Activated T-helper 2 cell treated with anti-CD3 and anti-CD28 coated beads, Interferon-gamma antibody, Interleukin-2, Interleukin-4, amounts not matched to agents 10 μg/mL and 5 μg/mL and 100 μg/mL, durations not matched to agents 14 hours and 24 hours and 36 hours (primary cell): ENCODE measurements around the gene FAM47E. TPM values are rescaled to one million over a fixed set of nuclear protein-coding genes. Genes with fewer than 3 reads are reported as not detected.
"Not testable (repeated sequence)": the region's sequence is repeated elsewhere in the genome, so short reads cannot be mapped to it uniquely, and the experiment has no call there.

Source experiments
- DNase-seq: peaks from one replicate; pipeline ENCODE4 v3.0.0; 2021; ENCODE audit warnings: low spot score
- H3K27ac Mint-ChIP-seq: one replicate; pipeline ENCODE4 v1.8.0; 2021; ENCODE audit warnings: mixed read lengths
- H3K27me3 Mint-ChIP-seq: one replicate; pipeline ENCODE4 v1.8.0; 2021; ENCODE audit warnings: low read depth, mixed read lengths
- H3K36me3 Mint-ChIP-seq: one replicate; pipeline ENCODE4 v1.8.0; 2021; ENCODE audit warnings: low read depth, mixed read lengths
- H3K4me1 Mint-ChIP-seq: one replicate; pipeline ENCODE4 v1.8.0; 2021; ENCODE audit warnings: low read depth, mixed read lengths
- H3K4me3 Mint-ChIP-seq: one replicate; pipeline ENCODE4 v1.8.0; 2021; ENCODE audit warnings: low read depth, mild to moderate bottlenecking, moderate library complexity, mixed read lengths
- H3K9me3 Mint-ChIP-seq: one replicate; pipeline ENCODE4 v1.8.0; 2021; ENCODE audit warnings: mixed read lengths
- intact Hi-C: fragments of 100-400 bp; cut with micrococcal nuclease; formaldehyde crosslinking; loops from one replicate; pipeline ENCODE4 v1.15.1; 2023
- total RNA-seq: library from RNA; stranded (reverse); gene quantifications from 2 replicates; pipeline ENCODE4 v1.2.3, GENCODE V29; 2022

FAM47E gene
- total RNA-seq, 1 donor from 2014 or later: not detected

GRCh38 chr4:76277667-76278066 is 26.1 kb downstream of the FAM47E start:
- no peaks in the 10 kb centered on the region for H3K36me3 Mint-ChIP-seq
- H3K9me3 Mint-ChIP-seq: no peaks in the 10 kb centered on the region
- no peak overlapping the region for H3K4me3 Mint-ChIP-seq
- intact Hi-C loops: loop anchor here (10.0 kb wide), 1 partner anchor 97 kb away; no protein-coding TSS in a partner anchor
- no peak overlapping the region for H3K27ac Mint-ChIP-seq
- peaks cover 33% of the 10 kb centered on the region for H3K27me3 Mint-ChIP-seq
- no peaks in the 10 kb centered on the region for H3K4me1 Mint-ChIP-seq
- no peak for DNase-seq

GRCh38 chr4:76278583-76278982 is 27.1 kb downstream of the FAM47E start:
- DNase-seq: no peak
- Mint-ChIP-seq H3K9me3 (no peaks in the 10 kb centered on the region), H3K4me3 (no peak overlapping the region), H3K4me1 (no peaks in the 10 kb centered on the region), H3K27me3 (peaks cover 25% of the 10 kb centered on the region), H3K27ac (no peak overlapping the region), H3K36me3 (no peaks in the 10 kb centered on the region)
- intact Hi-C loops: loop anchor here (10.0 kb wide), 1 partner anchor 96 kb away; no protein-coding TSS in a partner anchor

- Mint-ChIP-seq H3K4me3 (no peak overlapping the region), H3K9me3 (no peaks in the 10 kb centered on the region), H3K27ac (no peak overlapping the region), H3K36me3 (no peaks in the 10 kb centered on the region), H3K27me3 (peaks cover 20% of the 10 kb centered on the region), H3K4me1 (no peaks in the 10 kb centered on the region)
- no peak for DNase-seq
- intact Hi-C loops: loop anchor here (10.0 kb wide), 1 partner anchor 95 kb away; no protein-coding TSS in a partner anchor
Measured at GRCh38 chr4:76279462-76279861, 27.9 kb downstream of the FAM47E start.

- no peaks in the 10 kb centered on the region for H3K9me3 Mint-ChIP-seq
- no peaks in the 10 kb centered on the region for H3K4me1 Mint-ChIP-seq
- H3K27ac Mint-ChIP-seq: no peak overlapping the region
- DNase-seq: no peak
- intact Hi-C loops: no loop called here
- H3K36me3 Mint-ChIP-seq: no peaks in the 10 kb centered on the region
- peaks cover 15% of the 10 kb centered on the region for H3K27me3 Mint-ChIP-seq
- H3K4me3 Mint-ChIP-seq: no peak overlapping the region
Measured at GRCh38 chr4:76280488-76281441, 29.2 kb downstream of the FAM47E start.

- intact Hi-C loops, DNase-seq, H3K4me3 Mint-ChIP-seq, H3K36me3 Mint-ChIP-seq, H3K9me3 Mint-ChIP-seq, H3K27ac Mint-ChIP-seq, H3K4me1 Mint-ChIP-seq: not testable (repeated sequence)
- peaks cover 13% of the 10 kb centered on the region for H3K27me3 Mint-ChIP-seq
Measured at GRCh38 chr4:76281594-76281993, 30.1 kb downstream of the FAM47E start.

GRCh38 chr4:76282941-76283689 is 31.6 kb downstream of the FAM47E start:
- Mint-ChIP-seq H3K4me1 (no peaks in the 10 kb centered on the region), H3K9me3 (no peaks in the 10 kb centered on the region), H3K36me3 (no peaks in the 10 kb centered on the region), H3K27me3 (peaks cover 26% of the 10 kb centered on the region), H3K27ac (no peak overlapping the region), H3K4me3 (no peak overlapping the region)
- DNase-seq: no peak
- intact Hi-C loops: no loop called here

- H3K36me3 Mint-ChIP-seq: no peaks in the 10 kb centered on the region
- no peak overlapping the region for H3K27ac Mint-ChIP-seq
- H3K4me1 Mint-ChIP-seq: no peaks in the 10 kb centered on the region
- no peaks in the 10 kb centered on the region for H3K9me3 Mint-ChIP-seq
- peaks cover 28% of the 10 kb centered on the region for H3K27me3 Mint-ChIP-seq
- intact Hi-C loops: no loop called here
- DNase-seq: no peak
- H3K4me3 Mint-ChIP-seq: no peak overlapping the region
Measured at GRCh38 chr4:76283900-76284299, 32.4 kb downstream of the FAM47E start.

GRCh38 chr4:76287811-76288210 is 36.3 kb downstream of the FAM47E start:
- H3K4me3 Mint-ChIP-seq, DNase-seq, H3K9me3 Mint-ChIP-seq, intact Hi-C loops, H3K4me1 Mint-ChIP-seq, H3K36me3 Mint-ChIP-seq, H3K27ac Mint-ChIP-seq: not testable (repeated sequence)
- peaks cover 42% of the 10 kb centered on the region for H3K27me3 Mint-ChIP-seq

GRCh38 chr4:76292730-76293129 is 41.2 kb downstream of the FAM47E start:
- Mint-ChIP-seq H3K27me3 (peaks cover 37% of the 10 kb centered on the region), H3K4me3 (no peak overlapping the region), H3K4me1 (no peaks in the 10 kb centered on the region), H3K36me3 (no peaks in the 10 kb centered on the region), H3K27ac (no peak overlapping the region), H3K9me3 (peaks cover 19% of the 10 kb centered on the region)
- intact Hi-C loops: no loop called here
- DNase-seq: no peak

GRCh38 chr4:76293772-76294171 is 42.3 kb downstream of the FAM47E start:
- Mint-ChIP-seq H3K9me3 (peaks cover 27% of the 10 kb centered on the region), H3K36me3 (peaks cover 6% of the 10 kb centered on the region), H3K27me3 (peaks cover 31% of the 10 kb centered on the region), H3K4me1 (no peaks in the 10 kb centered on the region), H3K27ac (no peak overlapping the region), H3K4me3 (no peak overlapping the region)
- intact Hi-C loops: no loop called here
- DNase-seq: no peak

- Mint-ChIP-seq H3K4me1 (peaks cover 17% of the 10 kb centered on the region), H3K27ac (no peak overlapping the region), H3K4me3 (no peak overlapping the region), H3K9me3 (peaks cover 27% of the 10 kb centered on the region), H3K27me3 (peaks cover 24% of the 10 kb centered on the region), H3K36me3 (peaks cover 6% of the 10 kb centered on the region)
- DNase-seq: no peak
- intact Hi-C loops: no loop called here
Measured at GRCh38 chr4:76296286-76296820, 44.8 kb downstream of the FAM47E start.

GRCh38 chr4:76298227-76298626 is 46.7 kb downstream of the FAM47E start:
- H3K36me3 Mint-ChIP-seq: peaks cover 6% of the 10 kb centered on the region
- no peak overlapping the region for H3K27ac Mint-ChIP-seq
- H3K4me1 Mint-ChIP-seq: peaks cover 33% of the 10 kb centered on the region
- H3K4me3 Mint-ChIP-seq: no peak overlapping the region
- DNase-seq: no peak
- peaks cover 27% of the 10 kb centered on the region for H3K9me3 Mint-ChIP-seq
- intact Hi-C loops: no loop called here
- peaks cover 11% of the 10 kb centered on the region for H3K27me3 Mint-ChIP-seq
